Umbilical cord (tissue), 2 donors: ENCODE measurements around the gene SYT17. TPM values are rescaled to one million over a fixed set of nuclear protein-coding genes. Genes with fewer than 3 reads are reported as not detected.

ENCODE experiments used
- DNase-seq: peaks from one replicate; pipeline ENCODE4 v3.0.0-alpha.2; 2015; ENCODE audit warnings: low spot score
- total RNA-seq: library from RNA; depleted of rRNA; stranded (reverse); fragments of >200 nt; gene quantifications from one replicate; pipeline ENCODE4 v1.2.3, GENCODE V29; 2014; ENCODE audit warnings: low replicate concordance; ENCODE audit not compliant: insufficient read depth

Gene SYT17
- total RNA-seq, 1 donor from 2014 or later = 9.4 TPM

DNA sequence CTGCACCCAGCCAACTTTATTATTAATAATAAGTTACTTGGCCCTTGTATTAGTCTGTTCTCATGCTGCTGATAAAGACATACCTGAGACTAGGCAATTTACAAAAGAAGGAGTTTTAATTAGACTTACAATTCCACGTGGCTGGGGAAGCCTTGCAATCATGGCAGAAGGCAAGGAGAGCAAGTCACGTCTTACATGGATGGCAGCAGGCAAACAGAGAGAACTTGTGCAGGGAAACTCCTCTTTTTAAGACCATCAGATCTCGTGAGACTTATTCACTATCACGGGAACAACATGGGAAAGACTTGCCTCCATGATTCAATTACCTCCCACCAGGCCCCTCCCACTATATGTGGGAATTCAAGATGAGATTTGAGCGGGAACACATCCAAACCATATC, 47.7 kb downstream of the SYT17 start:
- DNase-seq = no peak

DNA sequence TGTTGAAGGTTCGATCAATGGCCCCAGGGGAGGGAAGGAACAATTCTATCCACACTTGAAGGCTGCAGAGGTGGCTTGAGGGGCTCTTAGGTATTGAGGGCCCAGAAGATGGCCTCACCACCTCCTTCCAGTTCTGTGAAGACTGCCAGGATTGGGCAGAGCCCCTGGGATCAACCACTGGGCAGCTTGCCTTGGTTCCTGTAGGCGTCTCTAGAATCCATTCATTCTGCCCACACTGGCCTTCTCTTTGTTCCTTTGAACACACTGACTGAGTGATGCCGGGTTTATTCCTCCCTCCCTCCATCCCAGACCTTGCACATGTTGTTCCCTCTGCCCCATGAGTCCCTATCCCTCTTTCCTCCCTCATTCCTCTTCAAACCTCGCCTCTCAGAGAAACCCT, 50.5 kb downstream of the SYT17 start:
- DNase-seq = no peak

DNA sequence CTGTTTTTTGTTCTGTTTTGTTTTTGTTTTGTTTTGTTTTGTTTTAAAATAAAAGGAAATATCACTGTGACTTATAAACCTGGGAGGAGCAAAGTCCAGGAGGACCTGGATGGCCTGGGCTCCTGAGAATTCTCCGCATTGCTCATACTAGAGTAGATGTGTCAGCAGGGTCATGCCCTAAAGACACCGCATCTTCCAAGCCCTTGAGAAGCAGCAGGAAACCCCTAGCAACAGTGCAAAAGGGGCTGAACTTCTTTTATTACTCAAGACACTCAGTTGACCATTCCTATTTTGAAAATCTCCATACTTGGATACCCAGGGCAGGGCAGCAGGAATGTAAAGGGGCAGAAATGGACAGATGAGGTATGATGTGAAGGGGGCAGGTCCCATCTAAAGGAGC, 51.8 kb downstream of the SYT17 start:
- DNase-seq = no peak

DNA sequence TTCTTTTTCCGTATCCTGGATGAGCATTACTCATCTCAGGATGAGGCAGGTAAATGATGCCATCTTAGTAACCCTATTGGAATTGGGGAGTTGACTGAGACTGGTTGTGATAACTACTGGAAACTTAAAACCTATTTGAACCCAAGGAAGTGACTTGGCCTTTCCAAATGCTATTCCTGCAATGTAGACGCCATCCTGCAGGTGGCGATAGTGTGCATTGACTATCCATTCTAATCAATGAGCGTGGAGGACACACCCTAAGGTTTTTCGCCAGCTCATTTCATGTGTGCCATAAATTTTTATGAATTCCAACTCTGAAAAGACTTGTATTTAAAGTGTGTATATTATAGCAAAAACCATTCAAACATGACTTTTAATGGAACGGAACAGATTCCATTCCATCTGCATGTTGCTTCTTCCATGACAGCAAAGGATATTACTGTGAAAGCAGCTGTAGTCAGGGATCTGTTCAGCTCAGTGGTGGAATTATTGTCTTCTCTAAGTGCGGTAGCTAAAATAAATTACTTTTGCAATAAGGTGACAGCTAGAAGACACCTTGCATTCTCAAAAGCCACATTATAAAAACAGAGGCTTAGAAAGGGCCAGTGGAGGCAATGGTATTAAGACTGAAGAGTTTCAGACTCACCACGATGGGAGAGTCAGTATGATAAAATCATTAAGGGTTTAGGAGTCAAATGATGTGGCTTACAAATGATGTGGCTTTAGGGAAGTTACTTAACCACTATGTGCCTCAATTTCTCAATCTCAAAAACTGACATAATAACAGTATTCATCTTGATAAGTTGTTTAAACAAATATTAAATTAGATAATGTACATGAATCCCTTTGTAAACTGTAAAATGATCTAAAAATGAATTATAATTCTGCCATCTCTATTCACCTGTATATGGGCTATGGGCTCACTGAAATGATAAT, 55.5 kb downstream of the SYT17 start:
- no peak for DNase-seq

DNA sequence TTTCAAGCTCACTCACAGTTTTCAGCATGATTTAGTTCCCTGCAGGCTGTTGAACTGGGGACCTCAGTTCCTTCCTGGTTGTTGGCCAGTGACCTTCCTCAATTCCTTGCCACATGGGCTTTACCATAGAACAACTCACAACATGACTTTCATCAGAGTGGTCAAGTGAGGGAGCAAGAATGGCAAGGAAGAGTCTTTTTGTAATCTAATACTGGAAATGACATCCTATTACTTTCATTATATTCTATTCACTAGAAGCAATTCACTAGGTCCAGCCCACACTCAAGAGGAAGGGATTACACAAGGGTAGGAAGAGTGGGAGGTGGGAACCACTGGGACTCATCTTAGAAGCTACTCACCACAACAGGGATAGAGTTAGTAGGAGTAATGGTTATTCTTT, 57.6 kb downstream of the SYT17 start:
- DNase-seq = no peak

DNA sequence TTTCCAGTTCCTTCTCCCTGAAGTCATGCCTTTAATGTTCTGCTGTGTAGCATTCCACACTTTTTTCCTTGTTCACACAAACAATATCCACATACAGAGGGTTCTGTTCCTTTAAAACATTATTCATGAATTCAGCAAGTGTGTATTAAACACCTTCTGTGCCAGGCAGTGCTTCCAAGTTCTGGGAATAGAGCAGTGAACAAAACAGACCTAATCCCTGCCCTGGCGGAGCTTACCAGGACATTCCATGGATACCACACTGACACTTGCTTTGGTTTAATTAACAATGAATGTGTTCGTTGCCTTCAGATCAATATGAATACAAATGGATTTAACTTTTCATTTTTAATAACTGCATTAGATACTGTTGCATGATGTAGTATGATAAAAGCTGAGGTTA, 59.6 kb downstream of the SYT17 start:
- DNase-seq = no peak

DNA sequence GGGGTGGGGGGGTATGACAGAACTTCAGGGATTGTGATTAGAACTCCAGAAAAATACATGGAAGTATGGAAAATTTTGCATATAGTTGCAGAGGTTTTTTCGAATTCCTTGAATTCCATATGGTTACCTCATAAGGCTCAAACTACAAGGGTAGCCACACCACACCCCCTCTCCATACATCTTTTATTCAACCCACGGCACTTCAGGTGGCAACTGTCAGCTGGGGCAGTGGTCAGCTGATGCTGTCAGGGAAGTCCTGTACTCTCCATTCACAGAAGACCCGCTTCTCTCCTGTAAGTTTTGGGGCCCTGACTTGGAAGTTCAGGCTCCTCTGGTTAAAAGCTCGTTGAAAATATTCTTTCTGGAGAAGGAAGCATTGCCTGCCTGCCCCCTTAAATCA, 60.0 kb downstream of the SYT17 start:
- no peak for DNase-seq

DNA sequence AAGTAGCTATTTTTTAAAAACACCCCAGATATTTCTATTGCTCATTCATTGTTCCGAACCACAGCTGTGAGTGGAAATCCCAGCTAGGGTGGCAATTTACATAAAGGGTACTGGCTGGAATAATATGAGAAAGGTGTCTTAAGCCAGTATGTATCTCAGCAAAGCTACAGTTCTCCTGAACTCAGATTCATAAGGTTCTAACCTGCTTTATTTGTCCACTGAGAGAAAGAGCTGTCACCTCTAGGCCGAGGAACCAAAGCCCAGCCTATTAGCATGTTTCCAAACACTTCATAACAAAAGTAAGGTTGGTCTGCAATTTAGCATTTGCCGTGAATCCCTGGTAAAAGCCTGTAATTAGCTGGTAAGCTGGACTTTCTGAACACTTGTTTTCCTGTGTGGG, 60.5 kb downstream of the SYT17 start:
- no peak for DNase-seq

DNA sequence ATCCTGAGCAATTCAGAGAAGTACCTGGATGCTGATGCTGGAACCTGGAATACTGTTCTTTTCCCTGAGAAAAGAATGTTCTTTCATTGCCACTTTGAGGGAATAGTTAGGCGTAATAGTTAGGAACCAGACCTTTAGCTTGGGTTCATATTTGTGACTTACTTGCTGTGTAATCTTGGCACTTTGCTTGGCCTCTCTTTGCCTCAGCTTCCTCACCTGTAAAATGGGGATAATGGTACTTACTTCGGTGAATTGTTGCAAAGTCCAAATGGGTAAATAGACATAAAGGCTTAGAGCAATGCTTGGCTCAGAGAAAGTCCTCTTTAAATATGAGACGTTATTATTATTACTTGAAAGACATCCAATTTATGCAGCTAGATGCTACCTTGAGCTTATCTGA, 62.5 kb downstream of the SYT17 start:
- DNase-seq = no peak

DNA sequence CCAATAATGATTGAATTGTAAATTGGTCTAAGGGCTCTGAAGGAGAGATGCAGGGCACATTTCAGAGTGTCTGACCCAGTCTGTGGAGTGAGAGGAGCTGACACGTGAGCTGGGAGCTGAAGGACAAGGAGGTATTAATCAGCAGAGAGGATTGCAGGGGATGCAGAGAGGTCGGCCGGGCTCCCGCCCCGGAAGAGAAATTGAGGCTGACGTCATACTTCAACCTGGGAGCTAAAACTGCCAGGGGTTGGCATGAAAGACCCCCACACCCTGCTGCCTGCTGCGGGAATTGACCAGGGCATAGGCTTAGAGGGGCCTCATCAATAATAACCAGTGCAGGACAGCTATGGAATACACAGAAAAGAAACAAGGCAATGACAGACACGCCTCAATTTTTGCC, 63.8 kb downstream of the SYT17 start:
- no peak for DNase-seq

DNA sequence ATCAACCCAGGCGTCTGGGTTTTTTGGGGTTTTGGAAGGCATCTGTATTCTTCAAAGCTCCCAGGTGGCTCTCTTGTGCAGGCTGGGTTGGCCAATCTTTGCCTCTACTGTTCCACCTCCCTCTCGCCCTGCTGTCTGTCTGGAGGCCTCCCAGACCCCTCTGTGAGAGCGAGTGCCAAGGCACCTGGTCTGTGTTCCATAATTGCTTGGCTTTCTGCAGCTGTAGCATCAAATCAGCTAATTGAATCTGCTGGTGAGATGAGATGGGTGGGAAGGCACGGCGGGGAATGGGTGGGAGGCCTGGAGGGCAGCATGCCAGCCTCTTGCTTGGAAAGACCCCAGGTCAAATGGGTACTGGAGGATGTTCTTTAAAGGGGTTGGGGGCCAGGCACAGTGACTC, 64.9 kb downstream of the SYT17 start:
- no peak for DNase-seq

DNA sequence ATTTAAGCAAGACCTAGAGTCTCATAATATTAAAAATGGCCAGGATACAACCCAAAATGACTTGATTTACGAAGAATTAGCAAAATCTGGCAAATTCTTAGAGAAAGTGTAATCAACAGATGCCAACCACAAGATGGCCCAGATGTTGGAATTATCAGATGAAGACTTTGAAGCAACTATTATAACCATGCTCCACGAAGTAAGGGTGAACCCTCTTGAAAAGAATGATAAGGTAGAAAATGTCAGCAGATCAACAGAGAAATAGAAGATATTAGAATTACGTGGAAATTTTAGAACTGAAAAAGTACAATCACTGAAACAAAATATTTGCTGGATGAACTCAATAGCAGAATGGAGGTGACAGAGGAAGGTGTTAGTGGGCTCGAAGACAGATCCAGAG, 67.4 kb downstream of the SYT17 start:
- no peak for DNase-seq

DNA sequence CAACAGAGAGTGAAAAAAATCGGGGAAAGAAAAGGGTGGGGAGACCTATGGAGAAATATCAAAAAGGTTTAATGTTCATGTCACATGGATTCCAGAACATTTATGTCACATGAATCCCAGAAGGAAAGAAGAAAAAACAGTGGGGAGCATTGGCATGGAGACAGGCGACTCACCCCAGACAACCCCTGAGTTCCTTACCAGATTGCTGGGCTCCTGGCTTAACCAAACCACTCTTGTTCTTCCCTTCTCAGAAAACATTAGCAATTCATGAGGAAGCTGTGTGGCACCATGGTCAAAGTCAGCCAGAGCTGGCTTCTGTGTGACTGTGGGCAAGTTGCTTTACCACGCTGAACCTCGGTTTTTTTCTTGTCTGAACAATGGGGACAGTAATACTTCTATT, 67.8 kb downstream of the SYT17 start:
- DNase-seq = no peak

DNA sequence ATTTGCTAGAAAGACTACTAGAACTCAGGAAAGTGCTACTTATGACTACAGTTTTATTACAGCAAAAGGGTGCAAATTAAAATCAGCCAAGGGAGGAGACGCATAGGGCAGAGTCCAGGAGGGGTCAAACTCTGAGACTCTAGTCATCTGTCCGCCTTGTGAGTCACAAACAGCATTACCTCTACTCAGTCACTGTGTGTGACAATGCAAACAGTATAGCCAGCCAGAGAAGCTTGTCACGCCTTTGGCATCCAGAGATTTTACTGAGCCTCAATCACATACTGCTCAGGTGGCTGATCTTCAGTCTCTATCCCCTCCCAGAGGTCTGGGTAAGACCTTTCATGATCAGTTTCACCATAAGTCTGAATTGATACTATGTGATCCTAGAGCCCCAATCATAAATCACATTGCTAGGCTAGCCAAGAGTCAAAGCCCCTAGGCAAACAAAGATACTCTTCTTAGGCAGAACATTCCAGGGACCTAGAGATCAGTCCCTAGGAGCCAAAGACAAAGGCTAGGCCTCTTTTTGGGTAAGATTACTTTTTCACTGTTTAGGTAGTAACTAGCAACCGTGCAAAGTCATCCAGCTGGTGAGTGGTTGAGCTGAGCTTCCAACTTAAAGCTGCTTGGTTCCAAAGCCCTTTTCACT, 68.6 kb downstream of the SYT17 start:
- DNase-seq = no peak

DNA sequence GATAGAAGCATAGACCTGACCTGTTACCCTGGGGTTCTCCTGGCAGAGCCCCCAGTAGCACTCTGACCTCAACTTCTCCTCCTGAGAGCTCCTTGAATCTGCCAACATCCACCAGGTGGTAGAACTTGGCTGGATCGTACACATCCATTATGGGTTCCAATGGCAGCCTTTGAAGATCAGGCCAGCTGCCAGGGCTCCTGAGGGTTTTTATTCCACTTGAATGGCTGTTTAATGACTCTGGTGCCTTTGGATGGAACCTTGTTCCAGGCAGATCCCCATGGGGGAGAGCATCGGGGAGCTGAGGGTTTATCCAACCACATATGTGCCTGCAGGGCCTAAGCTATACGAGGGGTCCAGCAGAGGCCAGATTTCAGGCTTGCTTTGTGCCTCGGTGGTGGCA, 70.4 kb downstream of the SYT17 start:
- no peak for DNase-seq

DNA sequence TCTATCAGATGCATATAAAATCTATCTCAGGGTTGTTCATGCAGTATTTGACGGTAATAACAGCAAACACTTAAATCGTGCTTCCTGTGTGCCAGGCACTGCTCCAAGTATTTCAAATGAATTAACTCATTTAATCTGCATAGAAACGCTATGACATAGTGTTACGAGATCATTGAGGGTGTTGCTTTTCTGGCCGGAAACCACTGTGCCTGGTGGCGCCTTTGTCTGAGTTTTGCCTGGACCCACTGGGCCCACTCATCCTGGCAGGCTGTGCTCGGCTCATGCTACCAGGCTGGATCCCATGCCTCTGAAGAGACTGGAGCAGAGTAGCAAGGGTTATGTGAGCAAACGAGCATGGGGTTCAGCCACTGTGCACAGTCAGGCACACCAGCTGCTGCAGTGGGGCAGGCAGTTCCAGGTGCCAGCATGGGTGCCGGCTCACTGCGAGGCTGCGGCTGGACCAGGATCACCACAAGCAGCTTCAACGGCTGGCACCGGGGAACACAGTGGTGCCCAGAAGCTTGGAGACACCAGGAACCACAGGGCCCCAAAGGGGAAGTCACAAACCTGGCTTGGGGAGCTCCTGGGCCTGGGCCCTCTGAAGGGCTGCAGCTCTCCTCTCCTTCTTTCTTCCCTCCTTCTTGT, 71.6 kb downstream of the SYT17 start:
- DNase-seq = no peak

DNA sequence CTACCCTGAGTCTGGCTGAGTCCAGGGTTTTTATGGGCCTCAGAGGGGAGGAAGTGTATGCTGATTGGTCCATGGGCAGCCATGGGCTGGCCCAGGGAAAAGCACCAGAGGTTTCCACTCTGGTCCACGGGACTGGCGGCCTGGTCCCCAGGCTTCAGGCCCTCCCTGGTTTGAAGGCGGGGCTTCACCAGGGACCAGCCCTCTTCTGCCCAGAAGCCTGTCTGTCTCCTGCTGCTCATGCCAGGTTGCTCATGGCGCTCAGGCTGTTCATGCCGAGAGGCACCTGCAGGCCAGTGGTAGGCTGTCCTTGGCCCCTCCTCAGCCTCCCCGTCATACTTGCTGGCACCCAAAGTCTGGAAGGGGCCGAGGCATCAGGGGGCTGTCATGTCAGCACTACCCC, 72.5 kb downstream of the SYT17 start:
- DNase-seq = no peak

DNA sequence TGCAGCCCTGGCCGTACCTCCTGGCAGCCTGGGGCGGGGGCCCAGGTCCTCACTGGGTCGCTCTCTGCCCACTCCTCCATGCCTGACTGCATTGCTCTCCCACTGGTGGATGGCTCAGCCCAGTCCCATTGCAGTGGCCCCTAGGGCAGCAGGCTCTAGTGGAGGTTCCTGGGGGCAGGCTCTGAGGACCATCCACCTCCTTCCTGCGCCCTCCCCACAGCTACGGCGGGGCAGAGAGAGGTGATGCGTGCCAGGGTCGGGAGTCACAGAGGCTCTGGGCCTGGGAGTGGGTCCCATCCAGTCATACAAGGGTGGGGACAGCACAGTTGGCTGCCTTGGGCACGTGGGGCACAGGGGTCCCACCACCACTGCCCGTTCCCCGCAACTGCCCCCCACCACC, 73.5 kb downstream of the SYT17 start:
- DNase-seq = no peak

DNA sequence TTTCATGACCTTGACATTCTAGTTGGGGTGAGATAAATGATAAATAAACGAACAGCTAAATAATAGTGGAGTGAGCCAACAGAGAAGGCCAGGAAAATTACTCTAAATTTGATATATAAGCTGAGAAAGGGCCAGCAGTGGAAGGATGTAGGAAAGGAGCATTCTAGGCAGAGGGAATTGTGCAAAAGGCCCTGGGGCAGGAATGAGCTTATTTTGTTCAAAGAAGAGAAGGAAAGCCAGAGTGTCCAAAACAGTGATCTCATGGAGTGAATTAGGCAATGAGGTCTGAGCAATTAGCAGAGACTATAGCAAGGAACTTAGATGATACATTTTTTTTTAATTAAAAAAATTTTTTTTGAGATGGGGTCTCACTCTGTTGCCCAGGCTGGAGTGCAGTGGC, 74.1 kb downstream of the SYT17 start:
- no peak for DNase-seq

DNA sequence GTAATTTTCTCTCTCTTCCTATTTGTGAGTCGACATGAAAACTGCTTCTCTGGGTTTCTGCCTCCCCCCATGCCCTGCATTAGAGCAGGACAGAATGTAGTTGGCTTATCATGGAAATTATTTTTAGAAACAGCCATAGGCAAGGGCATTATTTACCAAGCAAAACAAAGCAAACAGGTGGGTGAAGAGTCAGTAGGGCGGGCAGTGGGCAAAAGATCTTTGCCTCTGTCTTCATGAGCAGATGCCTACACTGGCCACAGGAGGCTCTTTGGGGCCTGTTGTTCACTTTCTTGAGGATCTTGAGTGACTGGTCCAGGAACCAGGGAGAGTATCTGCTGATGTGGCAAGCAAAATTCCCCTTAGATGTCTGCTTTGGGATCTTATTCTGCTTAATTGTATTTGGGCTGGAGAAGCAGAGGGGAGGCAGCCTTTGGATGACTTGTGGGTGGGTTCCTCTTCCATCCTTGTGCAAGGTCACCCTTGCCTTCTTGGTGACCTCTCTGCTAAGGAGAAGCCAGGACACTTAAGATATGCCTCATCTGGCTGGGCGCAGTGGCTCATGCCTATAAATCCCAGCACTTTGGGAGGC, 75.0 kb downstream of the SYT17 start:
- no peak for DNase-seq

DNA sequence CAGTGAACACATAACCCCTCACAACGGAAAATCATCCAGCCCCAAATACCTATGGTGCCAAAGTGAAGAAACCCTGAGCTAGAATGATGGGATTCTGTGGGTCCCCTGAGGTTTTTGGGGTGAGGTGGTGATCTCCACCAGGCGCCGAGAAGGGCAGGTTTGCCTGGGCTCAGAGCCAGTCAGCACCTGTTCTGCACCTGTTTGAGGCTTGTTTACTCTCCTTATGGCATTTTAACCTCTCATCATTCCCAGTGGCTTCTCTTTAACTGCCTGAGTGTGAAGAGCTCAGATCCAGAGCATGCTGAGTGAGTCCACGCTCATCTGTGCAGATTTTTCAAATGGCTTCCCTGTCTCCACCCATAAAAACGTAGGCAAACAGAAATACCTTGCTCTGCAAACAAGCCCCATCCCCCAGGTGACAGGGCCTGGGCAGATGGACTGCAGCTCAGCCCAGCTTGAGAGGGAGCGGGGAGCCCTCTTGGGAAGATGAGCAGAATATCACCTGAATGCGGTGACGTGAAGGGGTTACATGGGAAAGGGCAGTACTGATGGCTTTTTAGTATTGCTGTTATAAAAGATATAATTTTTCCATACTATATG, 77.4 kb downstream of the SYT17 start:
- DNase-seq = no peak

DNA sequence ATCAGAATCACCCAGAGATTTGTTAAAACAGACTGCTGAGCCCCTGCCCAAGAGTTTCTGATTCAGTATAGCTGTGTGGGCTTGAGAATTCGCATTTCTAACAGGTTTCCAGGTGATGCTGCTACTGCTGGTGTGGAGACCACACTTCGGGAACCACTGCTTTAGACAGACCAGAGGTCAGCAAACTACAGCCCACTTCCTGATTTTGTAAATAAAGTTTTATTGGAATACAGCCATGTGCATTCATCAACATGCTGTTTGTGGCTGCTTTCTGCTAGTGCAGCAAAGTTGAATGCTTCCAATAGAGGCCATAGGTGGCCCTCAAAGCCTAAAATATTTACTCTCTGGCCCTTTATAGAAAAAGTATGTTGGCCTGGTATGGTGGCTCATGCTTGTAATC, 84.9 kb downstream of the SYT17 start:
- no peak for DNase-seq
